Measurements from ENCODE around the gene CDKAL1.
A peak's percentile ranks its signal among the peaks of the same experiment; 100 is the strongest.
"Not testable (repeated sequence)": the region's sequence is repeated elsewhere in the genome, so short reads cannot be mapped to it uniquely, and the experiment has no call there.

The CDKAL1 gene

DNA sequence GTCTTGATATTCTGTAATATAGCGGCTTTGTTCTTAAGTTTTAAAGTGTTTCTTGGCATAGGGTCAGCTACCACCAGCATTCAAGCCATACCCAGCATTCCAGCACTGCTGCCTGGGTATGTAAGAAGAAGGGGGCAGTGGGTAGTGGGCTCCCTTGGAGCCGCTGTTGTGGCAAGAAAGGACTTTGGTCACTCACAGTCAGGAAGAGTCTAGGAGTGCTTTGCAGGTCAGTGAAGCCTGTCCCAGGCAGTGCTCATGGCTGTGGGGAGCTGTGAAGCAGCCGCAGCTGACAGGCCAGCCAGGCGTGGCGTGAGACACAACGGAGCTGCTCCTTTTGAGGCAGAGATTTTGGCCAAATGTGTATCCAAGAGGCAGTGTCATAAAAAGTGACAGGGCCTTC, 512.0 kb downstream of the CDKAL1 start:
- DNase-seq = no peak

DNA sequence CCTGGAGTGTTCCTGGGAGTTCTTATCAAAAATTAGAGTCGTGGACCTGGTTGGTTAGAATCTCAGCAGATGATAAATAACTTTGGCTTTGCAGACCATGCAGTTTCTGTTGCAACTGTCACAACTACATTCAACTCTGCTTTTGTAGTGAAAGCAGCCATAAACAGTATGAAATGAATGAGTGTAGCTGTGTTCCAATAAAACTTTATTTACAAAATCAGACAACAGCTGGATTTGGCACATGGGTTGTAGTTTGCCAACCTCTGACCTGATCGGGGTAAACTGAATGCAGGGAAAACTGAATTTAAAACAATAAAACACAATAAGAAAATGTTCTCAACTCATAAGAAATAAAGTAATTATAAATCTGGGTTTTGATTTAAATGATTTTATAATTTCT, 513.8 kb downstream of the CDKAL1 start:
- DNase-seq = no peak

DNA sequence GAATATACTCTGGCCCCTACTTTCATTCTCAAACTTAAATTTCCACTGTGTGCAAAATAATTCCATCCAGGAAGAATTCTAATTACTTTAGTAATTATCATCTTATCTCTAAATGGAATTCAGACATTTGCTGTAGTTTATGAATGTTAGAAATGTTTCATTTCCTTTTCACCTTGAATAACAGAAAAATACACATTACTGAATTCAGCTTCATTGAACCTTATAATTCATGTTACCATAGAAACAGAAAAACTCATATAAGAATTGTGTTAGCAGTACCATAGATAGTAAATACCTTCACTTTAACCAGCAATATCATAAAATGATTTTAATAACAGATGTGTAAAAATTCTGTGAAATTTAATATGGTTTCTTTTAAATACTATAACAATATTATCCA, 514.9 kb downstream of the CDKAL1 start:
- DNase-seq = no peak

DNA sequence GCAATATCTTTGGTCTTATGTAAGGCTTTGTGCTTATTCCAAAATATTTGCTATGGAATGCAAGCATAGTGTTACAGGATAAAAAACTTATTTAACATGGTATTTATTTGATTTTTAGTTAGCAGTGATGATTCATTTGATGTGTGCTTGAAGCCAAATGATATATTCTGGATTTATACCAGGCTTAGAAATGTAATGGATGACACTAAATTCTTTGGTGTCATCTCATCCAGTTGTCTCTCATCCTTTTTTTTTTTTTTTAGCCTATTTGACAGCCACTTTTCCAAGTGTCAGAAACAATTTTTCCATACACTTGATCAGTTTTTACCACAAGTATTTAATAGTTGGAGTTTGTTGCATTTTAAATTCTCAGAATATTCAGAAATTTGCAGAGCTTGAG, 515.3 kb downstream of the CDKAL1 start:
- peak; percentile 17 for DNase-seq

DNA sequence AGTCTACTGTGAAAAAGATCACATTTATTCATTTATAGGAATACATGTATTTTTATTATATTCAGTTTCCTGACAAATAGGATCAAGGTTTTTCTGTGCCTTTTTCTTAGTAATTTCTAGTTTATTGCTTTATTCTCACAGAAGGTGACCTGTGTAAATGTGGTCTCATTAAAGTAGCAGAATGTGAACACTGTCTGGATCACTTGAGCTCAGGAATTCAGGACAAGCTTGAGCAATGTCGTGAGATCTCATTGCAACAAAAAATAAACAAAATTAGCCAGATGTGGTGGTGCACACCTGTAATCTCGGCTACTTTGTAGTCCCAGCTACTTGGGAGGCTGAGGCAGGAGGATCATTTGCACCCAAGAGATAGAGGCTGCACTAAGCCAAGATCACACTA, 516.7 kb downstream of the CDKAL1 start:
- no peak for DNase-seq

- no peak for DNase-seq
Observed at GRCh38 chr6:21051777-21052176, 517.5 kb downstream of the CDKAL1 start.

GRCh38 chr6:21053612-21054011, 519.4 kb downstream of the CDKAL1 start:
- DNase-seq = peak; percentile 26

- not testable (repeated sequence) for DNase-seq
Observed at GRCh38 chr6:21055480-21055879, 521.2 kb downstream of the CDKAL1 start.

- no peak for DNase-seq
Observed at GRCh38 chr6:21061892-21062291, 527.6 kb downstream of the CDKAL1 start.

DNA sequence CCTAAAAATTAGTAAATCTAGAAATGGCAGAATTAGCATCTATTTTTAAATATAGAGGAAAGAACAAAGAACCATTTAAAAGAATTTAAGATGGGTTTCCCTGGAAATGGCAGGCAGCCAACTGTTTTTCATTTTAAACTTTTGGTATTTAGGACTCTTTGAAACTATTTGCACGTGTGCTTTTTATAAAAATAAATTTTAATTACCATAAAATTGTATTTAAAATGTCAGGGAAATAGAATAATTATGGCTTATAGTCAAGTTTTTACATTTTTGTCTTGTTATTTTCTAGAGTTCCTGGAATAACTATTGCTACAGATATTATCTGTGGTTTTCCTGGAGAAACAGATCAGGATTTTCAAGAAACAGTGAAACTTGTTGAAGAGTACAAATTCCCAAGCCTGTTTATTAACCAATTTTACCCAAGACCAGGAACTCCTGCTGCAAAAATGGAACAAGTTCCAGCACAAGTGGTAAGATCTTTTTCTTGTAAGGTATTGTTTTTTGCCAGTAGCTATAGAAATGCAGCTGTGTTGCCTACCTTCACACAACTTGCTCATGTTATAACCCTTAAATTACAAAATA, 530.6 kb downstream of the CDKAL1 start:
- DNase-seq = peak; percentile 13

DNA sequence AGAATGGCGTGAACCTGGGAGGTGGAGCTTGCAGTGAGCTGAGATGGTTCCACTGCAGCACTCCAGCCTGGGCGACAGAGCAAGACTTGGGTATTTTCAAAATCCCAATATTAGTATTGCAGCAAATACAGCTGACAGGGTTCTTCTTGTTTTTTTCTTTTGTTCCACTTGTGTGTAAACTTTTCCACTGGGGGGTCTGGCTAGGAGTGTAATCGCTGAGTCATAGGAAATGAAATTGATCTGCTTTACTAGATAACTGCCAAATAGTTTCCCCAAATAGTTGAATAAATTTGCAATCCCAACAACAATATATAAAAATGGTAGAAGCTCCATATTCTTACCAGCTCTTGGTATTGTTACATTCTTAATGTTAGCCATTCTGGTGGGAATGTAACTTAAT, 533.3 kb downstream of the CDKAL1 start:
- no peak for DNase-seq

DNA sequence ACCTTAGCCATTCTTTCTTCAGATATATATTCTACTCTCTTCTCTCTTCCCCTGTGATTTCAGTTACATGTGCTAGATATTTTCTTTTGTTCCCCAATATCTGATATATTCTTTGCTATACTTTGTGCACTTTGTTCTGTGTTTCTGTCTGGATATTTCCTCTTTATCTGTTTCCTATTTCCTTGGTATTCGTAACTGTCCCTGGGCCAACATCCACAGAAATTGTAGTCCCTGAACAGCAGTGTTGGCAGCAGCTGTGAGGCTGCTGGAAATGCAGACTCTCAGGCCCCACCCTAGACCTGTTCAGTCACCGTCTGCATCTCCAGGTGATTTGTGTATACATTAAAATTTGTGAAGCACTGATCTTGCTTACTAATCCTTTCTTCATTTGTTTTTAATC, 536.4 kb downstream of the CDKAL1 start:
- DNase-seq = no peak

- DNase-seq = no peak
Observed at GRCh38 chr6:21071780-21072468, 537.7 kb downstream of the CDKAL1 start.

- DNase-seq = no peak
Observed at GRCh38 chr6:21073318-21073839, 539.1 kb downstream of the CDKAL1 start.

DNA sequence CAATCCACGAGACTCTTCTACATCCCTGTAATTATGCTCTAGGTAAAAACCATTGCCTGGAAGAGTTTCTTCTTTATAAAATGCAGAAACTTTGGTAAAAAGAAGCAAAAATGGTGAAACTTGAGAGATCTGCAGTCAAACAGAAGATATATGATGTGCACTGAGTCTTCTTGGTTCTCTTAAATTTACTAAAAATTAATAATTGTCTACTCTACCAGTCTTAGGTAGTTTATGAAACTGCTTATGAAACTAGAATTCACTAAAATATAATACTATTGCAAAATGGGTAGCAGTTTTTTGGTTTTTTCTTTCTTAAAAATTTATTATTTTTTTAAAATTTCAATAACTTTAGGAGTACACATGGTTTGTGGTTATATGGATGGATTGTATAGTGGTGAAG, 540.2 kb downstream of the CDKAL1 start:
- no peak for DNase-seq

DNA sequence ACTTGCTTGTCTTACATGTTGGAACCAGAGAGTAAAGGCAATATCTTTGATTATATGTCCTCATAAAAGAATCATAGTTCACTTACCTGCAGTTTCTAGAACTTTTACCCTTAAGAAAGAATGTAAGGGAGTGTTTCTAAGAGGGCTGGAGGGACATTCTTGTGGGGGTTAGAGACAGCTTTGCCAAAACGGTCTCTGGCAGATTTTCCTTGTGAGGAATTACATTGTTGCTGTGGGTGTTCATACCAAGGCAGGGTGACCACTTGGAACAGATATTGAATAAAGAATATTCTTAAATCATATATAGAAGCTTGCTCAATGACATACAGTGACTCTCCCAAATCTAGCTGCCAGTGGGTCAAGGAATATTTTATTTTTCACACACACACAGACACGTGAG, 541.7 kb downstream of the CDKAL1 start:
- no peak for DNase-seq

GRCh38 chr6:21078497-21078896, 544.2 kb downstream of the CDKAL1 start:
- DNase-seq = no peak

DNA sequence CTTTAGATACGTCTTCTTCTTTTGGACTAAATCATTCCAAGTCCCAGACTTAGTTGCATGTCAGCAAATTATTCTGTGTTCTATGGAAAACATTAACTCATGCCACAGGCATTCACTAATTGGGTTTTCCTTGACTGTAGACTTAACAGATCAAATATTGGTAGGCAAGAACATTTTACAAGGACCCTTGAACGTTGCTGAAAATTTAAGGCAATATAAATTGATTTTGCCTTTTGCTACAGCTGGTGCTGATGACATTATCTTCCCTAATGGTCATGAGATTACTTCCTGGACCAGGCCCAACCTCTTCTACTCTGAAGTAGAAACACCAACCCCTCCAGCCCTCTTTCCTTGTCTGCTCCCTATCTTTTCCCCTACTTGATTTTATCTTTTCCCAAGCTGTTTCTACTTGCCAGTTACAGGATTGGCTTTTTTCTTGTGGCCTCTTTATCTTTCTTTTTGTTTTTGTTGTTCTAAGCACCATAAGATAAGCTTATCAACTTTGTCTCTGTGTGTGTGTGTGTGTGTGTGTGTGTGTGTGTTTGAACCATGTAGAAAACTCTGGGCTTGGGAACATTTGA, 545.3 kb downstream of the CDKAL1 start:
- peak; percentile 30 for DNase-seq

- no peak for DNase-seq
Observed at GRCh38 chr6:21080221-21080620, 546.0 kb downstream of the CDKAL1 start.

GRCh38 chr6:21082091-21082490, 547.8 kb downstream of the CDKAL1 start:
- no peak for DNase-seq

DNA sequence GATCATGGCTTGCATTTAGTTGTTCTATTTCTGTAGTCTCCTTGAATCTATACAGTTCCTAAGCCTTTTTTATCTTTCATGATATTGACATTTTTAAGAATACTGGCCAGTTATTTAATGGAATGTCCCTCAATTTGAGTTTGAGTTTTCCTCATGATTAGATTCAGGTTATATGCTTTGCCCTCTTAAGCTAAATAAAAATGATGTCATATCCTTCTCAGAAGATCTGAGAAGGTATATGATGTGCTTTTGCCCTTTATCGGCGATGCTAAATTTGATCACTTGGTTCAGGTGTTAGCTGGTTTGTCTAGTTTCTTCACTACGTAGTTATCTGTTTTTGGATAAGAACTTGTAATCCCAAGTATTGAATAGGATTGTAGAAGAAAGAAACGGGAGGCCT, 549.5 kb downstream of the CDKAL1 start:
- no peak for DNase-seq

DNA sequence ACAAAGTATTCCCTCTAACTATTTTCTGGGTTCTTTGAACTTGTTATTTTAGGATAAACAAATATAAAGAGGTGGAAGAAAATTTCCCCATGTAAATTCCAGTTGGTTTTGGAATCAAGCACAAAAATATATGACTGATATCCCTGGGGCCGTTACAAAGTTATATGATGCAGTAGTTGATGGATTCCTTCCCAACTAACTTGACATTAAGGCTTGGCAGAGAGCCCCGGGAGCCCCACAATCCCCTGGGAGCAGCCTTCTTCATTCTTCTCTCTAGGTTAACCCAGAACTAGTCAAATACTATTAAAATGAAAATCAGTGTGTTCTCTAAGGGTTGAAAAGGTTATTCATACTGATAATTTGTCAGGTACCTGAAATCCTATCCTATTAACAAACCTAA, 550.4 kb downstream of the CDKAL1 start:
- DNase-seq = peak; percentile 3

GRCh38 chr6:21085211-21085610, 551.0 kb downstream of the CDKAL1 start:
- no peak for DNase-seq

DNA sequence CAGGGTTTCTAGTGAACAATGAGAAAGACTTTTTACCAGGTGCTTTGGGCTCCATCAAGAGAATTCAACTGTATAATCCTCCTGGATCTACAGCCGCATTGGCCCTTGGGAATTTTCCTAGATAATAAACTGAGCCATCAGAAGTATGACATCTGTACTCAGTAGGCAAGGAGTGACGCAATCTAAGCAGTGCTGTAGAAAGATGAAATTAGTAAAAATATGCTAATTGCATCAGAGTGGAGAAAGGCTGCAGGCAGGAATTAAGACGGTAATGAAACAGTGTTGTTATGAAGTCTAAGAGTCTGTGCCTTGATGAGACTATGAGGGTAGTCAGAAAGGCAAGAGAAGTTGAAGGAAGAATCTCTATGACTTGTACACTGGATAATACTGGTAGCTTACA, 551.4 kb downstream of the CDKAL1 start:
- DNase-seq = no peak

DNA sequence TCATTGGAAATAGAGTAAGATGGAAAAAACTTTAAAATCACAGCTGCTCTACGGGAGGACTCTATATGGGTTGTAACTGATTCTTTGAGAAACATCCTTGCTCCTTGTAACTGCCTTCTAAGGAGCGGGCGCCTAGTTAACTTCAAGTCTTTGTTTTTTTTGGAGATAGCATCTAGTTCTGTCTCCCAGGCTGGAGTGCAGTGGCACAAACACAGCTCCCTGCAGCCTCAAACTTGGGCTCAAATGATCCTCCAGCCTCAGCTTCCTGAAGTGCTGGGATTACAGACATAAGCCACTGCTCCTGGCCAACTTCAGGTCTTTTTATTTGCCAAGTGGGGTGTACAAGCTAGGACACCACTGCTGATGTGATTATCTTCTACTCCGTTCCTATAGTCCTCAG, 552.9 kb downstream of the CDKAL1 start:
- no peak for DNase-seq

All from EL (cell line).